ENCODE results near the gene CXCL8.

Gene CXCL8

GRCh38 chr4:73718375-73719373, 21.7 kb upstream of the CXCL8 start:
- H3K79me2 ChIP-seq (ENCODE audit: insufficient read depth, low read length), result no peaks in the 10 kb centered on the region
- no peaks in the 10 kb centered on the region for H3K9me2 ChIP-seq (ENCODE audit: low read depth, low read length)
- H3K4me1 ChIP-seq (ENCODE audit: insufficient read depth, low read length, severe bottlenecking), result no peaks in the 10 kb centered on the region
- H3K27me3 ChIP-seq (ENCODE audit: insufficient read depth, low read length), result no peaks in the 10 kb centered on the region
- H3K4me3 ChIP-seq (ENCODE audit: low read depth, low read length, poor library complexity, severe bottlenecking), result no peak overlapping the region
- no peaks in the 10 kb centered on the region for H3F3A ChIP-seq (ENCODE audit: insufficient read depth, low read length)
- no peak overlapping the region for H3K4me2 ChIP-seq (ENCODE audit: low read length)
- TF ChIP-seq EZH2 (IDR thresholded peaks at IDR 0.05; ENCODE audit: borderline replicate concordance, low read length) (no peak), CTCF (IDR thresholded peaks at IDR 0.05; ENCODE audit: low read length) (no peak)
- H3K27ac ChIP-seq (ENCODE audit: low read depth, low read length, poor library complexity, severe bottlenecking), result no peak overlapping the region
- no peaks in the 10 kb centered on the region for H3K9me3 ChIP-seq (ENCODE audit: low read length)
- H4K20me1 ChIP-seq (ENCODE audit: insufficient read depth, low read length), result no peaks in the 10 kb centered on the region
- no peak overlapping the region for H3K9ac ChIP-seq (ENCODE audit: low read length)
- no peak overlapping the region for H2AFZ ChIP-seq (ENCODE audit: low read length)
- H3K36me3 ChIP-seq (ENCODE audit: insufficient read depth, low read length), result no peaks in the 10 kb centered on the region

- Histone ChIP-seq H3K4me2 (ENCODE audit: low read length) (no peak overlapping the region), H4K20me1 (ENCODE audit: insufficient read depth, low read length) (no peaks in the 10 kb centered on the region), H3K79me2 (ENCODE audit: insufficient read depth, low read length) (no peaks in the 10 kb centered on the region), H3K27me3 (ENCODE audit: insufficient read depth, low read length) (no peaks in the 10 kb centered on the region), H3K4me3 (ENCODE audit: low read depth, low read length, poor library complexity, severe bottlenecking) (no peak overlapping the region), H2AFZ (ENCODE audit: low read length) (no peak overlapping the region), H3K4me1 (ENCODE audit: insufficient read depth, low read length, severe bottlenecking) (no peaks in the 10 kb centered on the region), H3K9ac (ENCODE audit: low read length) (no peak overlapping the region), H3K9me3 (ENCODE audit: low read length) (no peaks in the 10 kb centered on the region), H3K27ac (ENCODE audit: low read depth, low read length, poor library complexity, severe bottlenecking) (no peak overlapping the region), H3F3A (ENCODE audit: insufficient read depth, low read length) (no peaks in the 10 kb centered on the region), H3K9me2 (ENCODE audit: low read depth, low read length) (no peaks in the 10 kb centered on the region), H3K36me3 (ENCODE audit: insufficient read depth, low read length) (no peaks in the 10 kb centered on the region)
- TF ChIP-seq CTCF (IDR thresholded peaks at IDR 0.05; ENCODE audit: low read length) (no peak), EZH2 (IDR thresholded peaks at IDR 0.05; ENCODE audit: borderline replicate concordance, low read length) (no peak)
Measured at GRCh38 chr4:73721435-73721834, 18.9 kb upstream of the CXCL8 start.

GRCh38 chr4:73721909-73722308, 18.5 kb upstream of the CXCL8 start:
- no peak overlapping the region for H2AFZ ChIP-seq (ENCODE audit: low read length)
- no peak overlapping the region for H3K4me2 ChIP-seq (ENCODE audit: low read length)
- H3K4me3 ChIP-seq (ENCODE audit: low read depth, low read length, poor library complexity, severe bottlenecking), result no peak overlapping the region
- H3K79me2 ChIP-seq (ENCODE audit: insufficient read depth, low read length), result no peaks in the 10 kb centered on the region
- H3K27ac ChIP-seq (ENCODE audit: low read depth, low read length, poor library complexity, severe bottlenecking), result no peak overlapping the region
- H3K4me1 ChIP-seq (ENCODE audit: insufficient read depth, low read length, severe bottlenecking), result no peaks in the 10 kb centered on the region
- H3K9me3 ChIP-seq (ENCODE audit: low read length), result no peaks in the 10 kb centered on the region
- no peaks in the 10 kb centered on the region for H4K20me1 ChIP-seq (ENCODE audit: insufficient read depth, low read length)
- no peaks in the 10 kb centered on the region for H3K36me3 ChIP-seq (ENCODE audit: insufficient read depth, low read length)
- no peak for TF ChIP-seq CTCF (IDR thresholded peaks at IDR 0.05; ENCODE audit: low read length)
- no peak for TF ChIP-seq EZH2 (IDR thresholded peaks at IDR 0.05; ENCODE audit: borderline replicate concordance, low read length)
- H3K9me2 ChIP-seq (ENCODE audit: low read depth, low read length), result no peaks in the 10 kb centered on the region
- no peak overlapping the region for H3K9ac ChIP-seq (ENCODE audit: low read length)
- no peaks in the 10 kb centered on the region for H3F3A ChIP-seq (ENCODE audit: insufficient read depth, low read length)
- H3K27me3 ChIP-seq (ENCODE audit: insufficient read depth, low read length), result no peaks in the 10 kb centered on the region
